ENCODE measurements around the gene UGT1A5. TPM values are rescaled to one million over a fixed set of nuclear protein-coding genes. Genes with fewer than 3 reads are reported as not detected.

The UGT1A5 gene
- total and polyA plus RNA-seq, 10 of the 15 experiments (the other 5 are each of a cell fraction or from before 2014, with no cell fraction given), result not detected

DNA sequence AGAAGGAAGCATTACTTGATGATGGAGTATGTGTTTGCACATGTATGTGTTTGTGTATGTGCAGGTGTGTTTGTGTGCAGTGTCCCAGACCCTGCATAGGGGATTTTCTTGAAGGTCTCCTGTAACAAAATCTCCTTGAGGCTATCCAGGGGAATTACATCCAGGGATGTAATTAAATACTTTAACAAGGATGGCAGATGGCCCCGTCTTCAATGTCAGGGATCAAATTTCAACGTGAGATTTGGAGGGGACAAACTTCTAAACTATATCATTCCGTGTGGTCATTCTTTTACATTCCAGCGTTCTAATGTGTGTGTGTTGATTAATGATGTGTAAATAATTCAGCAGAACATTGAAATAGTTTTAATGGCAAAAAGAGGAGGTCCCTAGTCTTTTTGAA lies 37.7 kb upstream of the UGT1A5 start:
- Histone ChIP-seq H3K36me3 (ENCODE audit: control insufficient read depth in 2 of 2, insufficient read depth in 2 of 2, low read length in 1 of 2) (no peaks in the 10 kb centered on the region), H3K27me3 (replicated peaks in 1 of 2; ENCODE audit: control insufficient read depth in 2 of 2, insufficient read depth in 2 of 2, low read length in 1 of 2) (no peaks in the 10 kb centered on the region; a peak in 1 of 4 replicates), H3K27ac (ENCODE audit: control insufficient read depth, insufficient read depth) (no peak overlapping the region), H3K9ac (ENCODE audit: control insufficient read depth, insufficient read depth, low read length) (no peak overlapping the region), H3K4me2 (ENCODE audit: control insufficient read depth, insufficient read depth) (no peak overlapping the region), H2AFZ (ENCODE audit: control insufficient read depth, low read depth, low read length) (no peak overlapping the region), H3K9me3 (replicated peaks; ENCODE audit: control insufficient read depth, insufficient read depth, low read length) (no peaks in the 10 kb centered on the region), H3K79me2 (ENCODE audit: control insufficient read depth, insufficient read depth, low read length) (no peaks in the 10 kb centered on the region), H3K4me3 (no peak overlapping the region), H4K20me1 (ENCODE audit: control insufficient read depth, insufficient read depth) (no peaks in the 10 kb centered on the region), H3K4me1 (ENCODE audit: control insufficient read depth, insufficient read depth, low read length) (no peaks in the 10 kb centered on the region)
- 34% methylated on average over 4 of the region's 4 CpGs for WGBS (ENCODE audit: insufficient coverage, insufficient replicate concordance, low lambda C conversion rate, missing lambda C conversion rate)
- in situ Hi-C loops (cut with MboI) (no loop called here), intact Hi-C loops (cut with micrococcal nuclease; ENCODE audit: unreplicated experiment) (no loop called here)
- ChIA-PET POLR2A (no interaction called here), SMC1A (ENCODE audit: uncharacterized antibody, unreplicated experiment) (no interaction called here), CTCF (no interaction called here), RAD21 (ENCODE audit: unreplicated experiment) (no interaction called here)
- FAIRE-seq (no peak), DNase-seq (ENCODE audit: low read depth, low spot score) (no peak), ATAC-seq (no peak)
- no TSS peak for BruUV-seq (replicated peaks)
- TF ChIP-seq FOXM1 (IDR thresholded peaks at IDR 0.05; ENCODE audit: low read depth, low read length), result no peak
- TF ChIP-seq BMI1 (IDR thresholded peaks at IDR 0.05; ENCODE audit: borderline replicate concordance), result no peak
- no peak for TF ChIP-seq ZNF274 (IDR thresholded peaks at IDR 0.05; ENCODE audit: insufficient read depth, insufficient read length)
- no peak for TF ChIP-seq ZNF217 (IDR thresholded peaks at IDR 0.05)
- TF ChIP-seq, protein P1, sequence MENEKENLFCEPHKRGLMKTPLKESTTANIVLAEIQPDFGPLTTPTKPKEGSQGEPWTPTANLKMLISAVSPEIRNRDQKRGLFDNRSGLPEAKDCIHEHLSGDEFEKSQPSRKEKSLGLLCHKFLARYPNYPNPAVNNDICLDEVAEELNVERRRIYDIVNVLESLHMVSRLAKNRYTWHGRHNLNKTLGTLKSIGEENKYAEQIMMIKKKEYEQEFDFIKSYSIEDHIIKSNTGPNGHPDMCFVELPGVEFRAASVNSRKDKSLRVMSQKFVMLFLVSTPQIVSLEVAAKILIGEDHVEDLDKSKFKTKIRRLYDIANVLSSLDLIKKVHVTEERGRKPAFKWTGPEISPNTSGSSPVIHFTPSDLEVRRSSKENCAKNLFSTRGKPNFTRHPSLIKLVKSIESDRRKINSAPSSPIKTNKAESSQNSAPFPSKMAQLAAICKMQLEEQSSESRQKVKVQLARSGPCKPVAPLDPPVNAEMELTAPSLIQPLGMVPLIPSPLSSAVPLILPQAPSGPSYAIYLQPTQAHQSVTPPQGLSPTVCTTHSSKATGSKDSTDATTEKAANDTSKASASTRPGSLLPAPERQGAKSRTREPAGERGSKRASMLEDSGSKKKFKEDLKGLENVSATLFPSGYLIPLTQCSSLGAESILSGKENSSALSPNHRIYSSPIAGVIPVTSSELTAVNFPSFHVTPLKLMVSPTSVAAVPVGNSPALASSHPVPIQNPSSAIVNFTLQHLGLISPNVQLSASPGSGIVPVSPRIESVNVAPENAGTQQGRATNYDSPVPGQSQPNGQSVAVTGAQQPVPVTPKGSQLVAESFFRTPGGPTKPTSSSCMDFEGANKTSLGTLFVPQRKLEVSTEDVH (IDR thresholded peaks at IDR 0.05; ENCODE audit: low read depth, partially characterized antibody), result no peak
- TF ChIP-seq CHD4 (IDR thresholded peaks at IDR 0.05), result no peak
- TF ChIP-seq, protein P2, sequence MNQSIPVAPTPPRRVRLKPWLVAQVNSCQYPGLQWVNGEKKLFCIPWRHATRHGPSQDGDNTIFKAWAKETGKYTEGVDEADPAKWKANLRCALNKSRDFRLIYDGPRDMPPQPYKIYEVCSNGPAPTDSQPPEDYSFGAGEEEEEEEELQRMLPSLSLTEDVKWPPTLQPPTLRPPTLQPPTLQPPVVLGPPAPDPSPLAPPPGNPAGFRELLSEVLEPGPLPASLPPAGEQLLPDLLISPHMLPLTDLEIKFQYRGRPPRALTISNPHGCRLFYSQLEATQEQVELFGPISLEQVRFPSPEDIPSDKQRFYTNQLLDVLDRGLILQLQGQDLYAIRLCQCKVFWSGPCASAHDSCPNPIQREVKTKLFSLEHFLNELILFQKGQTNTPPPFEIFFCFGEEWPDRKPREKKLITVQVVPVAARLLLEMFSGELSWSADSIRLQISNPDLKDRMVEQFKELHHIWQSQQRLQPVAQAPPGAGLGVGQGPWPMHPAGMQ (IDR thresholded peaks at IDR 0.05; ENCODE audit: borderline replicate concordance), result no peak

Data from GM12878 (cell line).